ENCODE results near the gene INHBE. TPM values are rescaled to one million over a fixed set of nuclear protein-coding genes. Genes with fewer than 3 reads are reported as not detected.
A peak's percentile ranks its signal among the peaks of the same experiment; 100 is the strongest.

INHBE gene
- total RNA-seq, 2 experiments from 2014 or later: 0.08 TPM; not detected in 1

- Mint-ChIP-seq H3K4me3 (no peak overlapping the region), H3K4me1 (peaks cover 3% of the 10 kb centered on the region), H3K27ac (no peak overlapping the region), H3K9me3 (peaks cover 11% of the 10 kb centered on the region), H3K36me3 (ENCODE audit: low read depth) (peaks cover 4% of the 10 kb centered on the region), H3K27me3 (peaks cover 6% of the 10 kb centered on the region)
- DNase-seq: no peak
- POLR2A ChIA-PET: interaction anchor here (1.0 kb wide), 1 partner anchor 15 kb away, joined by 5 read pairs; no protein-coding TSS in a partner anchor
- CTCF ChIA-PET: interaction anchor here (0.9 to 1.5 kb wide), 2 partner anchors 14 kb away, joined by 3 to 7 read pairs; no protein-coding TSS in a partner anchor
These were observed 10.4 kb upstream of the INHBE start for GRCh38 chr12:57444744-57445143.

GRCh38 chr12:57446292-57446960 is 8.7 kb upstream of the INHBE start:
- CTCF ChIA-PET: interaction anchor here (0.6 to 1.7 kb wide), 3 partner anchors 12 to 26 kb away, joined by 3 to 4 read pairs (median 3); partner anchors contain the start of gene GLI1
- POLR2A ChIA-PET: no interaction called here
- no peaks in the 10 kb centered on the region for H3K36me3 Mint-ChIP-seq (ENCODE audit: low read depth)
- H3K4me1 Mint-ChIP-seq: peaks cover 3% of the 10 kb centered on the region
- no peak overlapping the region for H3K27ac Mint-ChIP-seq
- peaks cover 2% of the 10 kb centered on the region for H3K27me3 Mint-ChIP-seq
- peaks cover 7% of the 10 kb centered on the region for H3K9me3 Mint-ChIP-seq
- DNase-seq: no peak
- H3K4me3 Mint-ChIP-seq: no peak overlapping the region

- no peak for DNase-seq
- Mint-ChIP-seq H3K36me3 (ENCODE audit: low read depth) (no peaks in the 10 kb centered on the region), H3K4me3 (no peak overlapping the region), H3K27me3 (peaks cover 3% of the 10 kb centered on the region), H3K9me3 (no peaks in the 10 kb centered on the region), H3K4me1 (peaks cover 7% of the 10 kb centered on the region), H3K27ac (no peak overlapping the region)
- ChIA-PET CTCF (interaction anchor here (1.8 kb wide), 1 partner anchor 10 kb away, joined by 5 read pairs; no protein-coding TSS in a partner anchor), POLR2A (no interaction called here)
These were observed 6.4 kb upstream of the INHBE start for GRCh38 chr12:57448669-57449068.

GRCh38 chr12:57449375-57449774 is 5.7 kb upstream of the INHBE start:
- peaks cover 8% of the 10 kb centered on the region for H3K4me1 Mint-ChIP-seq
- no peaks in the 10 kb centered on the region for H3K9me3 Mint-ChIP-seq
- peaks cover 3% of the 10 kb centered on the region for H3K27me3 Mint-ChIP-seq
- POLR2A ChIA-PET: no interaction called here
- CTCF ChIA-PET: interaction anchor here (1.8 kb wide), 1 partner anchor 10 kb away, joined by 5 read pairs; no protein-coding TSS in a partner anchor
- H3K27ac Mint-ChIP-seq: no peak overlapping the region
- no peaks in the 10 kb centered on the region for H3K36me3 Mint-ChIP-seq (ENCODE audit: low read depth)
- H3K4me3 Mint-ChIP-seq: no peak overlapping the region
- no peak for DNase-seq

GRCh38 chr12:57450057-57450456 is 5.0 kb upstream of the INHBE start:
- H3K9me3 Mint-ChIP-seq: no peaks in the 10 kb centered on the region
- peaks cover 9% of the 10 kb centered on the region for H3K4me1 Mint-ChIP-seq
- no peak overlapping the region for H3K27ac Mint-ChIP-seq
- peaks cover 2% of the 10 kb centered on the region for H3K27me3 Mint-ChIP-seq
- ChIA-PET CTCF (interaction anchor here (0.6 to 7.1 kb wide), 3 partner anchors 9 to 141 kb away, joined by 3 to 106 read pairs (median 12); partner anchors contain the start of gene GLI1), POLR2A (no interaction called here)
- no peak overlapping the region for H3K4me3 Mint-ChIP-seq
- DNase-seq: no peak
- H3K36me3 Mint-ChIP-seq (ENCODE audit: low read depth): no peaks in the 10 kb centered on the region

GRCh38 chr12:57451233-57451778 is 3.8 kb upstream of the INHBE start:
- POLR2A ChIA-PET: no interaction called here
- no peak overlapping the region for H3K4me3 Mint-ChIP-seq
- H3K27ac Mint-ChIP-seq: no peak overlapping the region
- H3K27me3 Mint-ChIP-seq: peaks cover 2% of the 10 kb centered on the region
- H3K4me1 Mint-ChIP-seq: peaks cover 16% of the 10 kb centered on the region
- no peaks in the 10 kb centered on the region for H3K36me3 Mint-ChIP-seq (ENCODE audit: low read depth)
- no peaks in the 10 kb centered on the region for H3K9me3 Mint-ChIP-seq
- CTCF ChIA-PET: interaction anchor here (1.0 to 7.1 kb wide), 10 partner anchors 8 to 209 kb away, joined by 3 to 106 read pairs (median 13); partner anchors contain the start of gene GLI1
- no peak for DNase-seq

- CTCF ChIA-PET: interaction anchor here (0.6 to 7.1 kb wide), 37 partner anchors 10 to 239 kb away, joined by 3 to 106 read pairs (median 4); partner anchors contain the start of genes DCTN2, INHBC and SHMT2
- Mint-ChIP-seq H3K9me3 (no peaks in the 10 kb centered on the region), H3K27me3 (peaks cover 2% of the 10 kb centered on the region), H3K36me3 (ENCODE audit: low read depth) (no peaks in the 10 kb centered on the region), H3K27ac (no peak overlapping the region), H3K4me3 (no peak overlapping the region), H3K4me1 (peaks cover 18% of the 10 kb centered on the region)
- DNase-seq: no peak
- POLR2A ChIA-PET: interaction anchor here (1.4 to 1.5 kb wide), 2 partner anchors 22 to 144 kb away, joined by 6 to 7 read pairs; no protein-coding TSS in a partner anchor
These were observed 2.7 kb upstream of the INHBE start for GRCh38 chr12:57452181-57452936.

GRCh38 chr12:57452937-57453509 is 2.1 kb upstream of the INHBE start:
- POLR2A ChIA-PET: interaction anchor here (1.4 to 1.5 kb wide), 2 partner anchors 23 to 145 kb away, joined by 6 to 7 read pairs; no protein-coding TSS in a partner anchor
- peaks cover 20% of the 10 kb centered on the region for H3K4me1 Mint-ChIP-seq
- no peaks in the 10 kb centered on the region for H3K36me3 Mint-ChIP-seq (ENCODE audit: low read depth)
- no peak overlapping the region for H3K27ac Mint-ChIP-seq
- no peaks in the 10 kb centered on the region for H3K9me3 Mint-ChIP-seq
- no peak overlapping the region for H3K4me3 Mint-ChIP-seq
- peaks cover 2% of the 10 kb centered on the region for H3K27me3 Mint-ChIP-seq
- CTCF ChIA-PET: interaction anchor here (0.6 to 7.1 kb wide), 33 partner anchors 10 to 239 kb away, joined by 3 to 106 read pairs (median 4); partner anchors contain the start of genes DCTN2, INHBC and SHMT2
- peak; percentile 62 for DNase-seq

GRCh38 chr12:57454213-57454565 is 918 bp upstream of the INHBE start:
- ChIA-PET CTCF (interaction anchor here (0.6 to 7.1 kb wide), 8 partner anchors 9 to 436 kb away, joined by 3 to 106 read pairs (median 11); partner anchors contain the start of gene INHBC), POLR2A (no interaction called here)
- Mint-ChIP-seq H3K36me3 (ENCODE audit: low read depth) (no peaks in the 10 kb centered on the region), H3K9me3 (no peaks in the 10 kb centered on the region), H3K4me1 (peaks cover 29% of the 10 kb centered on the region), H3K27me3 (peaks cover 2% of the 10 kb centered on the region), H3K4me3 (no peak overlapping the region), H3K27ac (no peak overlapping the region)
- no peak for DNase-seq

- Mint-ChIP-seq H3K9me3 (no peaks in the 10 kb centered on the region), H3K4me3 (peak overlapping the region; percentile 52), H3K27me3 (peaks cover 8% of the 10 kb centered on the region), H3K4me1 (peaks cover 39% of the 10 kb centered on the region), H3K36me3 (ENCODE audit: low read depth) (no peaks in the 10 kb centered on the region), H3K27ac (no peak overlapping the region)
- CTCF ChIA-PET: interaction anchor here (0.5 to 7.1 kb wide), 27 partner anchors 7 to 326 kb away, joined by 3 to 106 read pairs (median 4); no protein-coding TSS in a partner anchor
- DNase-seq: no peak
- POLR2A ChIA-PET: interaction anchor here (1.1 kb wide), 2 partner anchors 23 to 64 kb away, joined by 3 to 4 read pairs; partner anchors contain the start of gene DDIT3
These were observed 452 bp downstream of the INHBE start for GRCh38 chr12:57455374-57456144.

GRCh38 chr12:57456145-57456700 is 1.1 kb downstream of the INHBE start:
- peaks cover 12% of the 10 kb centered on the region for H3K27me3 Mint-ChIP-seq
- H3K4me3 Mint-ChIP-seq: peak overlapping the region; percentile 52
- H3K27ac Mint-ChIP-seq: no peak overlapping the region
- ChIA-PET POLR2A (interaction anchor here (1.1 kb wide), 1 partner anchor 22 kb away, joined by 4 read pairs; no protein-coding TSS in a partner anchor), CTCF (interaction anchor here (0.6 to 7.1 kb wide), 22 partner anchors 14 to 326 kb away, joined by 3 to 106 read pairs (median 4); no protein-coding TSS in a partner anchor)
- H3K9me3 Mint-ChIP-seq: no peaks in the 10 kb centered on the region
- no peaks in the 10 kb centered on the region for H3K36me3 Mint-ChIP-seq (ENCODE audit: low read depth)
- H3K4me1 Mint-ChIP-seq: peaks cover 43% of the 10 kb centered on the region
- DNase-seq: peak; percentile 56
